Stimulated activated CD8-positive, alpha-beta memory T cell treated with anti-CD3 and anti-CD28 coated beads, Interleukin-7, amount 100 ng/mL, for 24 hours (primary cell): ENCODE measurements around the gene TXNDC11.

ENCODE experiments used
- DNase-seq: peaks from one replicate; pipeline ENCODE4 v3.0.0-alpha.2; 2020; ENCODE audit warnings: low read depth

TXNDC11 gene

DNA sequence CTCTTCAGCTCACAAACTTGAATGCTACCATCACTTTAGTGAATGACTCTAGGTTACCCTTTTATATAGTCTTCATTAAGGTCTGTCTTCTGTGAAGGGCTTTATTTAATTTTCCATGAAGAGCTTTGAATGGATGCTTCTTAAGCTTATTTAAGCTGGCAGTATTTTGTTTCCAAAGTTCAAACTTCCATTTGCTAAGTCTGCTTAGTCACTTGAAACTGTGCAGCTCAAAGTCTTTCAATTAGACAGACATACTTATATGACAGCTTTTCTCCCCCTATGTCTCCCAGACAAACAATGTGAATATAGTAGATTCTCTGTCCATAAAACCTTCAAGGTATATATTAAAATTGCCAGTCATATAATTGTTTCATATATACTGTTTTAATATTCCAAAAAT lies 23.5 kb downstream of the TXNDC11 start:
- no peak for DNase-seq

- DNase-seq: no peak
Observed at GRCh38 chr16:11717811-11718210, 24.8 kb downstream of the TXNDC11 start.

GRCh38 chr16:11716336-11716735 lies 26.3 kb downstream of the TXNDC11 start:
- DNase-seq: no peak

DNA sequence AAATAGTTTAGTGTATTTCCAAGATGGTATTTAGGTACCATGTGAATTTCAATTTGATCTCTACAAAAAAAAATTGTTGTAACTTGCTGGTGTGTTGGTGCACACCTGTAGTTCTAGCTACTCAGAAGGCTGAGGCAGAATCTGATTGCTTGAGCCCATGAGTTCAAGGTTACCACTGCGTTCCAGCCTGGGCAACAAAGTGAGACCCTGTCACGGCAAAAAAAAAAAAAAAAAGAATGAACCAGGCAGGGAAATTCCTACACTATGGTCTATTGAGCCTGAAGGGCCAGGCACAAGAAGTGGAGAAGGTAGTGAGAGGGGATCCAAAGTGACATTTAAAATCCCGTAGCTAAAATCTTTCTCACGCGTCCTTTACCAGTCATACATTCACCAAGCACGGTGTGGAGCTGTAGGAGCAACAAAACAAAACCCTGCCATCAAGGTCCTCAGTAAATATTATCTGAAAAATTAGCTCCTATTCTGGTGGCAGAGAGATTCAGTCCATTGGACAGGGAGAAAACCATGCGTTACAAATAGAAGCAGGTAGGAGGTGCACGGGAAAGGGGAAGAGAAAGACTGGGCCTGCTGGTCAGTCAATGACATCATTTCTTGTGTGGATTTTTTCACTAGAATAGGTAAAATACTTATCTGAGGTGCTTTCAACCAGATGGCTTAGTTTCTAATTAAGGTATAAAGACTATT lies 27.3 kb downstream of the TXNDC11 start:
- no peak for DNase-seq

- DNase-seq: no peak
Observed at GRCh38 chr16:11712122-11712521, 30.5 kb downstream of the TXNDC11 start.

DNA sequence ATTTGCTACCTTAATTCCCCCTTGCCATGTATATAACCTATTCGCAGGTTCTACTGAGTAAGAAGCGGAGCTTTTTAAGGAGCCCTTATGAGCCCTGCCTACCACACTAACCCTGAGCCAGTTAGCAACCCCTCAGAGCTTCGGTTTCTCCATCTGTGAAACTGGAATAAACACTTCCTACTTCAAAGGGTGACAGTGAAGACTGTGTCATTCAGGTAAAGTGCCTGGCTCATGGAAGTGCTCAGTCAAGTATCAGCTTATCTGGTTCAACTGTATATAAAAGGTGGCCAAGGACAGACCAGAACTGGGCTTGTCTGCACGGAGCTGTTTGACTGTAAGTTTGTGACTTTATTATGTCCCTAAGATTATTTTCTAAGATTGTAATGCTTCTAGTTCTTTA lies 31.0 kb downstream of the TXNDC11 start:
- no peak for DNase-seq

GRCh38 chr16:11708421-11708820 lies 34.2 kb downstream of the TXNDC11 start:
- DNase-seq: no peak

- no peak for DNase-seq
Observed at GRCh38 chr16:11707679-11708197, 34.9 kb downstream of the TXNDC11 start.

GRCh38 chr16:11706180-11706742 lies 36.4 kb downstream of the TXNDC11 start:
- no peak for DNase-seq

DNA sequence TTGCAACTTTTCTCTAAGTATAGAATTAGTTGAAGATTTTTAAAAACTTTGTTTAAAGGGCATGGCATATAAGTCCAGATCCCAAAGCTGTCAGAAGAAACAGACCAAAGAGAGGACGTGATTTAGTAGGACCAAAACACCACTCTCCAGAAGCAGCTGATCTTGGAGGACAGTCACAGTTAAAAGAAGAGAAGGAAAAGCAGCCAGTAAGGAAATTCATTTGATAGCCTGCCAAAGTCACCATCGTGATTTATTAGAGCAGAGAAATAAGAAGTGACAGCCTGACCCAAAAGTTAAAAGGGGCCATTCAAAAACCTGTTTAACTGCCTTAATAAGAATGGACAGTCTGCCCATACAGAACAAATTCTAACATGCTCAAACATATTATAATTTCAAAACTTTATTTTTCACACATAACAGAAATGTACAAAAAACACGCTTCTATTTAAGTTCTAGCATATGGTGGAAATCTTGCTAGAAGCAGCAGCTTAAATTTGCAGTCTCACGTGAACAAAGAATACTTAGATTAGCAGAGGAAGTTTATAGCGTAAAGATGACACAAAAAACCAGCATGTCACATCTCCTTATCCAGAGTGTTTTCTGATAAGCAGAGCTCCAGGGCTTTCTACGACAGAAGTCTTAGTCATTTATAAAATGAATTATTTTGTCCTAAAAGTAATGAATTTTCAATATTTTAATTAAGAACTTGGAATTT lies 37.2 kb downstream of the TXNDC11 start:
- no peak for DNase-seq

GRCh38 chr16:11700264-11701029 lies 42.2 kb downstream of the TXNDC11 start:
- DNase-seq: no peak

DNA sequence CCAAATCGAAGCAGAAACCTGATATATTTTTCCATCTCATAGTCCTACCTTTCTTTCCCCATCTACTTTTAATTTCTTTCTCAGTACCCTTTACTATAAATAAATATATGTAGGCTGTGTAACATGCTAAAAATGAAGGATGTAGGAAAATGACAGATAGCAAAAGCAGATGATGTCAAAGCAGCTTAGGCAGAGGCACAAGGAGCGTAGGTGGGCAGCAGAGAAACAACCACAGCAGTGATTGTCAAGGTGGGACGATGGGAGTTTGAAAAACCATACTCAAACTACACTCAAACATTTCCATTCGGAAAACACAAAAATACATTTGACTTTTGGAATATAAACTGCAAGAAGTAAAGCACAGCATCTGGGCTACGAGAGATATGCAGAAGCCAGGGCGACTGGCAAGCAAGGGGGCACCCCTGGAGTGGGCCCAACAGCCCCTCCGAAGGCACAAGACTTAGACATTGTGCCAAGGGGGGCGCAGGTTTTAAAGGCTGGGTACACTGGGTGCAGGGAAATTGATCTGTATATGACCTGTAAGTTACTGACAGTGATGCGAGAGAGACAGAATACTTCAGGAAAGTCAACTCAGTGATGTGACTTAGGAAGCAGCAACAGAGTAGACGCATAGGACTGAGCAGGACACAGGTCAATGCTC lies 43.3 kb downstream of the TXNDC11 start:
- DNase-seq: no peak

DNA sequence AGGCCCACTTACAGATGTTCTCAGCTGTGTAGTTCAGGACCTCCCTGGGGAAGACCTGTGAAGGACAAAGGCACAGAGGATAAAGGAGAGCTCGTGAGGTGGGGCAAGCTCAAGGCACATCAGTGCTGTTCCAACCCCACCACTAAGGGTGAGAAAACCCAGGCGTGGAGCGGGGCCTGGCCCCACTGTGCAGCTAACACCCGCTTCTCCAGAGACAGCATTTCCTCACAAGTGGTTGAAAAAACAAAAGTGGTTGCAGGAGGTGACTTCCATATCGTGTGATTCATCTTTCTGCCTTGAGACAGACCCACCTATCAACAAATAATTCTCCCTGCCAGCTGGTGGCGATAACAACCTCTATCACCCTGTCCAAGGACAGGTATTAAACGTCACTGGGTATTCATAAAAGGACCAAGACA lies 44.4 kb downstream of the TXNDC11 start:
- no peak for DNase-seq

- DNase-seq: no peak
Observed at GRCh38 chr16:11697319-11697718, 45.3 kb downstream of the TXNDC11 start.

DNA sequence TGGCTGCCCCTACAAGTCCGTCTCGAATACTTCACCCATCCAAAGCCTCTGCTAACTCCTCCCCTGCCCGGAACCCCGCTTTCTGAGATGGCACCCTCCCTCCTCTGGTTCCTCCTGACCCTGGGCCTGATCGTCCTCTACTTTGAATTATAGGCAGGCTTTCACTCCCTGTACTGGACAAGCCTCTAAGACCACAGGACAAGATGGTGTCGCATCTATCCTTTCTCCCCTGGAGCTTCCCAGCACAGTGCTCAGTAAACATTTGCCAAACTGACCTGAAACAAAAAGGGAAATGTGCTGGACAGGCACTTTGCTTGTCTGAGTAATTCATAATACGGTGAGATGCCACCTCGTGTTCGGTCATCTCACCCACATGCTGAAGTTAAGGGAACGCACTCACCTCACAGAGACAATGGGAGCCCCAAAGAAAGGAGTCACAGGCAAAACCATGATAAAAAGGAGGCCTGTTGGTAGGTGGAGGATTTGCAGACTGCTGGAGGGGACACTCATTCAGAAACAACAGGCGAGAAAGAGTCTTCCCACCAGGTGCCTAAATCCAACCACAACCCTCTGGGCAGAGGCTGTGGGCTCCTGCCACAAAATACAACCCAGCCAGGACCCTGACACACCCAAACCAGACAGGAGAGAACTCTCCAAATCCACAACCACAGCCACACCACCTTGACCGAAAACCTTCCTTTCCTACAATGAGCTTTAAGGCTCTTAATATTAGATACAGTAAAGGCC lies 46.2 kb downstream of the TXNDC11 start:
- DNase-seq: no peak

DNA sequence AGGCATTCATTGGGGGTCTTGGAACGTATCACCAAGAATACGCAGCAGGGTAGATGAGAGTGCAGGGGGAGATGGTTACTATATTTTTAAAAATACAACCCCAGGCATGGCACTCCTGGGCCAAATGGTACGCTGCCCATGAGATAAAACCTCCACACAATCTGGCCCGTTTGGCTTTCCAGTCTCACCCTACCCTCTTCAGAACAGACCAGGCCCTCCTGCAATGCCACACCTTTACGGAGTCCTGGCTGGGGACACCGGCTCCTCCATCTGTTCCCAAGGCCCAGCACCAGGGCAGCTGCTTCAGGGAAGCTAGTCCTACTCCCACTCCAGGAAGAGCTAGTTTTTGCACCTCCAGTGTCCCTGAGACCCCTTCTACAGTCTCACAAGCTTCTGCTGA lies 50.0 kb downstream of the TXNDC11 start:
- DNase-seq: no peak

GRCh38 chr16:11692171-11692570 lies 50.5 kb downstream of the TXNDC11 start:
- DNase-seq: no peak

DNA sequence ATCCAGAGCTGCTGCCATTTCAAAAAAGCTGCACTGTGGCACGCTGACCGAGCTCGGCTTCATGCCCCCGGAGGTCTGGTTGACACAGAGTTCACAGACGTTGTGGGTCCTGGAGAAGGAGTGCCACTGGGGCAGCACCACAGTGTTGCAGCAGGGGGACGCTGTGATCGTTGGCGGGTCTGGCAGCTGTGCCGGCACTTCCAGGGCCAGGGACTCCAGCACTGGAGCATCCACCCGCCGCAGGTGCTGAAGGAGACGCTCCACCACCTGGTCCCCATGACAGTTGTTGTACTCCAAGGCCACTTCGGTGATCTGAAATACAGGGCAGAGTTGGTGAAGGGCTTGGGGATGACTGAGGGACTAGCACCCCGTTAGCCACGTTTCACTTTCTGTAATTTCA lies 50.9 kb downstream of the TXNDC11 start:
- DNase-seq: no peak

- no peak for DNase-seq
Observed at GRCh38 chr16:11691235-11691634, 51.4 kb downstream of the TXNDC11 start.

GRCh38 chr16:11689031-11689840 lies 53.4 kb downstream of the TXNDC11 start:
- DNase-seq: no peak
